SK-N-SH (cell line): ENCODE results near the gene CFAP299. TPM values are rescaled to one million over a fixed set of nuclear protein-coding genes. Genes with fewer than 3 reads are reported as not detected.

Experiments used
- CTCF ChIA-PET: fragments of 300-600, 350-600 bp; formaldehyde crosslinking; extraction: SDS; loops from one replicate; lab custom pipeline; 2021; lab: Yijun Ruan, JAX
- POLR2A ChIA-PET: fragments of 350-600 bp; sonication (Branson Sonifier 250); formaldehyde crosslinking; extraction: SDS; loops from one replicate; lab custom pipeline; 2020; ENCODE audit warnings: antibody characterized with exemption, inconsistent platforms; lab: Yijun Ruan, JAX
- DNase-seq: peaks from one replicate; pipeline ENCODE4 v3.0.0; 2012
- H2AFZ ChIP-seq: fragments of 200-600 bp; sonication (generic); 2 replicates; pipeline ENCODE4 v1.8.1; 2016; ENCODE audit warnings: antibody characterized with exemption, mild to moderate bottlenecking, low read depth
- H3F3A ChIP-seq: fragments of 200-600 bp; sonication (generic); replicated peaks from 2 replicates; pipeline ENCODE3; 2016; ENCODE audit warnings: antibody characterized with exemption, mild to moderate bottlenecking; ENCODE audit not compliant: insufficient read depth
- H3K27ac ChIP-seq, 2 experiments: fragments of 200-500 bp in 1 of 2; fragments of 200-600 bp in 1 of 2; sonication (Bioruptor generic) in 1 of 2; sonication (generic), shearing (Covaris generic) in 1 of 2; 2 replicates each; pipeline versions ENCODE4 v1.5.1 to v1.6.1; 2014 to 2016; ENCODE audit warnings: low read depth in 2 of 2, inconsistent platforms in 1 of 2, low read length in 1 of 2, mild to moderate bottlenecking in 1 of 2, mixed read lengths in 1 of 2
- H3K27me3 ChIP-seq: fragments of 200-600 bp; sonication (generic), shearing (Covaris generic); 2 replicates; pipeline ENCODE4 v1.6.1; 2016; ENCODE audit warnings: mixed run types; ENCODE audit not compliant: insufficient read depth
- H3K36me3 ChIP-seq, 2 experiments: fragments of 200-500 bp in 1 of 2; fragments of 200-600 bp in 1 of 2; sonication (Bioruptor generic) in 1 of 2; sonication (generic) in 1 of 2; replicated peaks in 1 of 2; 2 replicates each; pipeline versions ENCODE3 to v1.5.1; 2014 to 2016; ENCODE audit warnings: low read length in 1 of 2, mild to moderate bottlenecking in 1 of 2; ENCODE audit not compliant: insufficient read depth in 2 of 2, control insufficient read depth in 1 of 2
- H3K4me1 ChIP-seq, 2 experiments: fragments of 200-500 bp in 1 of 2; fragments of 200-600 bp in 1 of 2; sonication (Bioruptor generic) in 1 of 2; sonication (generic), shearing (Covaris generic) in 1 of 2; 2 replicates each; pipeline versions ENCODE4 v1.5.1 to v1.6.1; 2014 to 2016; ENCODE audit warnings: low read depth in 1 of 2, low read length in 1 of 2, mixed run types in 1 of 2; ENCODE audit not compliant: insufficient read depth in 2 of 2, control insufficient read depth in 1 of 2
- H3K4me2 ChIP-seq: fragments of 200-600 bp; sonication (generic), shearing (Covaris generic); 2 replicates; pipeline ENCODE4 v1.6.1; 2017; ENCODE audit warnings: mixed run types
- H3K4me3 ChIP-seq, 2 experiments: fragments of 200-500 bp in 1 of 2; fragments of 200-600 bp in 1 of 2; sonication (Bioruptor generic) in 1 of 2; sonication (generic), shearing (Covaris generic) in 1 of 2; 2 replicates each; pipeline versions ENCODE4 v1.5.1 to v1.8.1; 2014 to 2016; ENCODE audit warnings: low read depth in 2 of 2, inconsistent platforms in 1 of 2, low read length in 1 of 2, mild to moderate bottlenecking in 1 of 2, mixed read lengths in 1 of 2, moderate library complexity in 1 of 2
- H3K79me2 ChIP-seq: fragments of 200-600 bp; sonication (generic); 2 replicates; pipeline ENCODE4 v1.8.1; 2017; ENCODE audit warnings: mild to moderate bottlenecking; ENCODE audit not compliant: insufficient read depth
- H3K9ac ChIP-seq: fragments of 200-600 bp; sonication (generic); 2 replicates; pipeline ENCODE4 v1.6.1; 2017; ENCODE audit warnings: mixed run types
- H3K9me2 ChIP-seq: fragments of 200-600 bp; sonication (generic); 2 replicates; pipeline ENCODE4 v1.6.1; 2017; ENCODE audit warnings: mixed run types
- H3K9me3 ChIP-seq: fragments of 200-600 bp; sonication (generic); 2 replicates; pipeline ENCODE4 v1.6.1; 2017; ENCODE audit warnings: mixed run types, mild to moderate bottlenecking, moderate library complexity
- H4K20me1 ChIP-seq: fragments of 200-600 bp; sonication (generic); 2 replicates; pipeline ENCODE4 v1.6.1; 2017; ENCODE audit warnings: mild to moderate bottlenecking, mixed run types; ENCODE audit not compliant: insufficient read depth
- CTCF ChIP-seq: fragments of 200-600 bp; sonication (generic); IDR thresholded peaks from 2 replicates; pipeline ENCODE4 v1.6.1; 2017; ENCODE audit warnings: antibody characterized with exemption, mild to moderate bottlenecking, moderate library complexity
- ELF1 ChIP-seq: IDR thresholded peaks from 2 replicates; pipeline ENCODE4 v1.4.0; 2012
- EP300 ChIP-seq, 2 experiments: IDR thresholded peaks; 2 replicates each; pipeline versions ENCODE4 v1.4.0 to v1.6.1; 2012; ENCODE audit warnings: borderline replicate concordance in 1 of 2, low read depth in 1 of 2, low read length in 1 of 2
- EZH2phosphoT487 ChIP-seq: fragments of 200-600 bp; sonication (generic); IDR thresholded peaks from 2 replicates; pipeline ENCODE4 v1.6.1; 2017; ENCODE audit warnings: low read depth, mixed run types, mild to moderate bottlenecking, antibody characterized with exemption, moderate library complexity, borderline replicate concordance
- FOXM1 ChIP-seq: IDR thresholded peaks from 2 replicates; pipeline ENCODE4 v1.4.0; 2012; ENCODE audit warnings: low read depth, mild to moderate bottlenecking
- GABPA ChIP-seq: IDR thresholded peaks from 2 replicates; pipeline ENCODE4 v1.4.0; 2012; ENCODE audit warnings: low read depth, mild to moderate bottlenecking
- GATA2 ChIP-seq: sonication (generic); formaldehyde crosslinking; IDR thresholded peaks from 2 replicates; pipeline ENCODE4 v1.5.0; 2020; ENCODE audit warnings: mild to moderate bottlenecking, missing genetic modification reagents
- IRF3 ChIP-seq: fragments of 150-350 bp; IDR thresholded peaks from 2 replicates; pipeline ENCODE4 v1.6.1; 2016; ENCODE audit warnings: mild to moderate bottlenecking, low read depth, low read length
- NRF1 ChIP-seq: IDR thresholded peaks from 2 replicates; pipeline ENCODE4 v1.6.1; 2012; ENCODE audit warnings: low read depth, mild to moderate bottlenecking, low read length
- PBX3 ChIP-seq: IDR thresholded peaks from 2 replicates; pipeline ENCODE4; 2012
- POLR2AphosphoS5 ChIP-seq: IDR thresholded peaks from 2 replicates; pipeline ENCODE4 v1.6.1; 2012; ENCODE audit warnings: low read depth, low read length
- RCOR1 ChIP-seq: fragments of 150-350 bp; IDR thresholded peaks from 2 replicates; pipeline ENCODE4 v1.6.1; 2017; ENCODE audit warnings: antibody characterized with exemption, low read length
- REST ChIP-seq: IDR thresholded peaks from 2 replicates; pipeline ENCODE4 v1.6.1; 2012; ENCODE audit warnings: mild to moderate bottlenecking, low read depth, low read length, moderate library complexity
- SIN3A ChIP-seq: IDR thresholded peaks from 2 replicates; pipeline ENCODE4 v1.6.1; 2012; ENCODE audit warnings: low read depth, mild to moderate bottlenecking, low read length, moderate library complexity, borderline replicate concordance
- SMC3 ChIP-seq: IDR thresholded peaks from 2 replicates; pipeline ENCODE4 v1.6.1; 2012; ENCODE audit warnings: low read depth, low read length, improper control_type of control experiment
- TAF1 ChIP-seq: IDR thresholded peaks from 2 replicates; pipeline ENCODE4 v1.6.1; 2012; ENCODE audit warnings: low read depth, mild to moderate bottlenecking, low read length, moderate library complexity, borderline replicate concordance
- TCF12 ChIP-seq: IDR thresholded peaks from 2 replicates; pipeline ENCODE4 v1.4.0; 2012
- TEAD4 ChIP-seq: IDR thresholded peaks from 2 replicates; pipeline ENCODE4 v1.4.0; 2012; ENCODE audit warnings: mild to moderate bottlenecking, borderline replicate concordance; ENCODE audit not compliant: insufficient read depth
- USF1 ChIP-seq: IDR thresholded peaks from 2 replicates; pipeline ENCODE4 v1.4.0; 2012; ENCODE audit warnings: low read depth, borderline replicate concordance
- ZBTB33 ChIP-seq: IDR thresholded peaks from 2 replicates; pipeline ENCODE4 v1.4.0; 2012; ENCODE audit warnings: low read depth, borderline replicate concordance
- WGBS: methylation state at CpG from one replicate; pipeline ENCODE4 v1.1.6; 2017; ENCODE audit warnings: low lambda C conversion rate; 5-methylcytosine and 5-hydroxymethylcytosine counted together
- polyA plus RNA-seq, 3 experiments: library from polyadenylated mRNA; depleted of rRNA; stranded (reverse); fragments of >200 nt; gene quantifications; 2 replicates each; pipeline ENCODE4 v1.2.3, GENCODE V29; 2012

The CFAP299 gene
- polyA plus RNA-seq, 1 of the 3 experiments (the other 2 are of a cell fraction), result 1.2 TPM

- TF ChIP-seq REST (no peak), IRF3 (no peak), SIN3A (no peak), RCOR1 (no peak), POLR2AphosphoS5 (no peak), SMC3 (no peak), ELF1 (no peak)
Observed at GRCh38 chr4:80374180-80374579, 38.6 kb downstream of the CFAP299 start (continued).

GRCh38 chr4:80382090-80382832 lies 46.7 kb downstream of the CFAP299 start:
- H3K27ac ChIP-seq, result no peak overlapping the region
- peaks cover 3% of the 10 kb centered on the region for H3F3A ChIP-seq
- no peaks in the 10 kb centered on the region for H4K20me1 ChIP-seq
- ChIA-PET POLR2A (no interaction called here), CTCF (interaction anchor here (0.8 kb wide), 1 partner anchor 16 kb away, joined by 4 read pairs; no protein-coding TSS in a partner anchor)
- no peaks in the 10 kb centered on the region for H3K79me2 ChIP-seq
- 33% methylated on average over 3 of the region's 3 CpGs for WGBS
- H3K4me3 ChIP-seq, result no peak overlapping the region
- H3K9ac ChIP-seq, result no peak overlapping the region
- no peaks in the 10 kb centered on the region for H3K36me3 ChIP-seq
- H3K27me3 ChIP-seq, result no peaks in the 10 kb centered on the region
- H3K9me2 ChIP-seq, result no peaks in the 10 kb centered on the region
- no peak overlapping the region for H3K4me2 ChIP-seq
- H3K9me3 ChIP-seq, result no peaks in the 10 kb centered on the region
- no peaks in the 10 kb centered on the region for H3K4me1 ChIP-seq
- DNase-seq, result no peak
- H2AFZ ChIP-seq, result no peak overlapping the region
- no peak for TF ChIP-seq GATA2 (CRISPR knock-in tag)
- no peak for TF ChIP-seq TCF12
- no peak for TF ChIP-seq SIN3A
- TF ChIP-seq USF1, result no peak
- no peak for TF ChIP-seq NRF1
- TF ChIP-seq CTCF, result no peak
- no peak for TF ChIP-seq GABPA
- no peak for TF ChIP-seq TAF1
- no peak for TF ChIP-seq TEAD4
- TF ChIP-seq POLR2AphosphoS5, result no peak
- TF ChIP-seq PBX3, result no peak
- TF ChIP-seq FOXM1, result no peak
- no peak for TF ChIP-seq EZH2phosphoT487
- TF ChIP-seq EP300 (IDR thresholded peaks at IDR 0.05; ENCODE audit: borderline replicate concordance in 1 of 2, low read depth in 1 of 2, low read length in 1 of 2), result no peak
- no peak for TF ChIP-seq ZBTB33
